Type B pancreatic cell (in vitro differentiated cells): ENCODE data around the gene ESYT2. TPM values are rescaled to one million over a fixed set of nuclear protein-coding genes. Genes with fewer than 3 reads are reported as not detected.

Source experiments
- DNase-seq: peaks from one replicate; pipeline ENCODE4 v3.0.0; 2021; ENCODE audit warnings: mixed read lengths; ENCODE audit not compliant: unreplicated experiment; ENCODE audit errors: extremely low spot score
- H3K27ac Mint-ChIP-seq: 2 replicates; pipeline ENCODE4 v1.8.0; 2021; ENCODE audit warnings: mild to moderate bottlenecking, mixed read lengths
- H3K27me3 Mint-ChIP-seq: 2 replicates; pipeline ENCODE4 v1.8.0; 2021; ENCODE audit warnings: mixed read lengths
- H3K36me3 Mint-ChIP-seq: 2 replicates; pipeline ENCODE4 v1.8.0; 2021; ENCODE audit warnings: mixed read lengths
- H3K4me1 Mint-ChIP-seq: one replicate; pipeline ENCODE4 v1.8.0; 2021; ENCODE audit warnings: mixed read lengths; ENCODE audit not compliant: unreplicated experiment
- H3K4me3 Mint-ChIP-seq: 2 replicates; pipeline ENCODE4 v1.8.0; 2021; ENCODE audit warnings: mild to moderate bottlenecking, mixed read lengths
- H3K9me3 Mint-ChIP-seq: 2 replicates; pipeline ENCODE4 v1.8.0; 2021; ENCODE audit warnings: mixed read lengths
- total RNA-seq: library from RNA; stranded (reverse); gene quantifications from 2 replicates; pipeline ENCODE4 v1.2.1, GENCODE V29; 2021; ENCODE audit warnings: low replicate concordance
- TF ChIP-seq, protein P1 (sequence below): fragments of 200-600 bp; sonication (generic); conservative IDR thresholded peaks from 2 replicates; pipeline ENCODE4 v1.5.0; 2021; ENCODE audit warnings: antibody characterized with exemption, mild to moderate bottlenecking

The ESYT2 gene
- total RNA-seq, 1 donor from 2014 or later: 42.1 TPM

DNA sequence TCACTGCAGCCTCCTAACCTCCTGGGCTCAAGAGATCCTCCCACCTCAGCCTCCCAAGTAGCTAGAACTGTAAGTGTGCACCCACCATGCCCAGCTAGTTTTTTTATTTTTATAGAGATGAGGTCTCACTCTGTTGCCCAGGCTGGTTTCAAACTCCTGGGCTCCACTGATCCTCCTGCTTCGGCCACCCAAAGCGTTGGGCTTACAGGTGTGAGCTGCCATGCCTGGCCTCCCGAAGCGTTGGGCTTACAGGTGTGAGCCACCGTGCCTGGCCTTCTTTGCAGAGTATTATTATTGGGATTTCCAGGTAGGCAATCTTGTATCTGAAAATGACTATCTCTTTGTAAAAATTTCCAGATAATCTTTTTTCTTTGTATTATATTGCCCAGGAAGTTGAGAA is 101.6 kb downstream of the ESYT2 start:
- Mint-ChIP-seq H3K9me3 (peaks cover 4% of the 10 kb centered on the region), H3K4me3 (no peak overlapping the region), H3K27ac (no peak overlapping the region), H3K36me3 (peaks cover 13% of the 10 kb centered on the region), H3K4me1 (peaks cover 9% of the 10 kb centered on the region), H3K27me3 (no peaks in the 10 kb centered on the region)
- TF ChIP-seq, protein P1, sequence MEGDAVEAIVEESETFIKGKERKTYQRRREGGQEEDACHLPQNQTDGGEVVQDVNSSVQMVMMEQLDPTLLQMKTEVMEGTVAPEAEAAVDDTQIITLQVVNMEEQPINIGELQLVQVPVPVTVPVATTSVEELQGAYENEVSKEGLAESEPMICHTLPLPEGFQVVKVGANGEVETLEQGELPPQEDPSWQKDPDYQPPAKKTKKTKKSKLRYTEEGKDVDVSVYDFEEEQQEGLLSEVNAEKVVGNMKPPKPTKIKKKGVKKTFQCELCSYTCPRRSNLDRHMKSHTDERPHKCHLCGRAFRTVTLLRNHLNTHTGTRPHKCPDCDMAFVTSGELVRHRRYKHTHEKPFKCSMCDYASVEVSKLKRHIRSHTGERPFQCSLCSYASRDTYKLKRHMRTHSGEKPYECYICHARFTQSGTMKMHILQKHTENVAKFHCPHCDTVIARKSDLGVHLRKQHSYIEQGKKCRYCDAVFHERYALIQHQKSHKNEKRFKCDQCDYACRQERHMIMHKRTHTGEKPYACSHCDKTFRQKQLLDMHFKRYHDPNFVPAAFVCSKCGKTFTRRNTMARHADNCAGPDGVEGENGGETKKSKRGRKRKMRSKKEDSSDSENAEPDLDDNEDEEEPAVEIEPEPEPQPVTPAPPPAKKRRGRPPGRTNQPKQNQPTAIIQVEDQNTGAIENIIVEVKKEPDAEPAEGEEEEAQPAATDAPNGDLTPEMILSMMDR: no peak
- DNase-seq: no peak

DNA sequence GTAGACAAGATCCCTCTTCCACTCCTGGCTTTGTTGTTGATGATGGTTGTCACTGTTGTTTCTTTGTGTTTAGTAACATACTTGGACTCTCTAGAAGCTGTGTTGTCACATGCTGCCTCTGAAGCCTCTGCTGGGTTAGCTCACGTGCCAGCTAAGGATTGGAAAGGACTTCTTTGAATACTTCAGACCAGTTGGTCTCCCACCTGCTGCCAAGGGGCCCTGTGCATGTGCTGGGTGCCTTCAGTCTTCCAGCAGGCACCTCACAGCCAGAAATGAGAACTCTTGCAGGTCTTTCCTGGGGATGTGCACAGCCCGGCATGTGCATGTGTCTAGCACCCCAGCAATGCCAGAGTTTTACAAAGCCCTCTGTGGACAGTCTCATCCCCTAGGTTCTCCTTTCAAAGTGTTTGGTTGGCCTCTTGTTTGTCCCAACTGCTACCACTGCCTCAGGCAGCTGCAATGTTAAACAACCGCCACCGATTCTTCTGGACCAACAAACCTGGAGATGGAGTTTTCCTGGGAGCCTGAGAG is 103.0 kb downstream of the ESYT2 start:
- no peak for DNase-seq
- TF ChIP-seq, protein P1: no peak
- peaks cover 9% of the 10 kb centered on the region for H3K36me3 Mint-ChIP-seq
- H3K4me3 Mint-ChIP-seq: no peak overlapping the region
- no peak overlapping the region for H3K27ac Mint-ChIP-seq
- peaks cover 9% of the 10 kb centered on the region for H3K4me1 Mint-ChIP-seq
- H3K9me3 Mint-ChIP-seq: peaks cover 4% of the 10 kb centered on the region
- H3K27me3 Mint-ChIP-seq: no peaks in the 10 kb centered on the region

GRCh38 chr7:158725506-158725800 is 103.9 kb downstream of the ESYT2 start:
- Mint-ChIP-seq H3K4me1 (peaks cover 5% of the 10 kb centered on the region), H3K27ac (no peak overlapping the region), H3K27me3 (no peaks in the 10 kb centered on the region), H3K36me3 (peaks cover 8% of the 10 kb centered on the region), H3K9me3 (peaks cover 4% of the 10 kb centered on the region), H3K4me3 (no peak overlapping the region)
- TF ChIP-seq, protein P1: no peak
- no peak for DNase-seq

- Mint-ChIP-seq H3K27ac (no peak overlapping the region), H3K4me1 (no peaks in the 10 kb centered on the region), H3K27me3 (no peaks in the 10 kb centered on the region), H3K9me3 (peaks cover 4% of the 10 kb centered on the region), H3K36me3 (peaks cover 2% of the 10 kb centered on the region), H3K4me3 (no peak overlapping the region)
- no peak for DNase-seq
- TF ChIP-seq, protein P1: no peak
Observed at GRCh38 chr7:158724658-158725505, 104.4 kb downstream of the ESYT2 start.

DNA sequence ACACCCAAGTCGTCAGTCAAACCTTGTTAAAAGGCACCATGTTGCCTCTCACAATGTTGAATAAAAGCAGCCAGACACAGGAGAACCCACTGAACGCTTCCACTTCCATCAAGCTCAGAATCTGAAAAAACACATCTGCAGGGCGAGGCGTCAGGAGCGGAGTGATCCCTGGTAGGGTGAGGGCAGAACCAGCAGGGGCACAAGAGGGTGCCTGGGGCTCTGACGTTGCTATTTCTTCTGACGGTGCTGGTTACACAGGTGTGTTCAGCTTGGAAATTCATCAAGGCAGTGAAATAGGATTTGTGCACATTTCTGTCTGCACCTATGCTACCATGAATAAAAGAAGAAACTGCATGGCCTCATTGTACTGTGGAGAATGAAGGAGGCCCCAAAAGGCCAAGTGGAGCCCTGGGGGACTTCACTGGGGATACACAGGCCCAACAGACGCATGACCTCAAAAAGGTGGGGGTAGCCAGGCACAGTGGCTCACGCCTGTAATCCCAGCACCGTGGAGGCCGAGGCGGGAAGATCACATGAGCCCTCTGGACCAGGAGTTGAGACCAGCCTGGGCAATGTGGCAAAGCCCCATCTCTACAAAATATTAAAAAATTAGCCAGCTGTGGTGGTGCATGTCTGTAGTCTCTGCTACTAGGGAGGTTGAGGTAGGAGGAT is 105.5 kb downstream of the ESYT2 start:
- no peak for DNase-seq
- Mint-ChIP-seq H3K4me1 (no peaks in the 10 kb centered on the region), H3K36me3 (no peaks in the 10 kb centered on the region), H3K27ac (no peak overlapping the region), H3K9me3 (peaks cover 4% of the 10 kb centered on the region), H3K27me3 (peaks cover 9% of the 10 kb centered on the region), H3K4me3 (no peak overlapping the region)
- TF ChIP-seq, protein P1: no peak
